ENCODE results near the gene FNBP1.
"Not testable (repeated sequence)": the region's sequence is repeated elsewhere in the genome, so short reads cannot be mapped to it uniquely, and the experiment has no call there.

FNBP1 gene

DNA sequence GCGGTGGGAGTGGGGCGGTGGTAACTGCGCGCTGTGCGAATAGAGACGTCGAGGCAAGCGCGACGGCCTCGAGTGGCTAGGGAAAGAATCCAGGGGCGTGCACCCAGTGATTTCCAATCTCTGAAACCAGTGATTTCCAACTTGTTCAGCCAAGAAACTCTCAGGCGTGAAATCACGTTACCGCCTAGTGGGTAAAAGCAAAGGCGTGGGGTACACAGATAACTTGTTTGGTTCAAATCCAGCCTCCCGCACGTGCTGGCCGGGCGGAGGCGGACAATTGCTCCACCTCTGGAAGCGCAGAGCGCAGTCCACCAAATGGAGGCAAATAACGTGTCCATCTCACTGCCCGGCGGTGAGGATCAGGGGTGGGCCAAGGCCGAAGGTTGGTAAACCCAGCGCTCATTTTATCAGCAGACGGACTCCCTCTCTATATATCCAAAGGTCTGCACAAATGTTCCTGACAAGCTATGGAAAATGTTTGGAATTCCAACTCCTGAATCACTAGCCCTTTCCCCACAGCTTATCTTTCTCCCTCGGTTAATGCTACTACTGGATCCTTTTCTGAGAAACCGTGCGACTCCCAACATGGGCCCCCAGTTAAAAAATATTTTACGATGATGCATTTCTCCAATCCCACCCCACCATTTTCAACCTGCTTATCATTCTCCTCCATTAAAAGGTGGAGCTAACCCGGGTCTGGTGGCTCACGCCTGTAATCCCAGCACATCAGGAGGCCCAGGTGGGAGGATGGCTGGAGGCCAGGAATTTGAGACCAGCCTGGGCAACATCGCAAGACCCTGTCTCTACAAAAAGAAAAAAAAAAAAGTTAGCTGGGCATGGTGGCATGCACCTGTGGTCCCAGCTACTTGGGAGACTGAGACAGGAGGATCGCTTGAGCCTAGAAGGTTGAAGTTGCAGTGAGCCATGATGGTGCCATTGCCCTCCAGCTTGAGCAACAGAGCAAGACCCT lies 950 bp upstream of the FNBP1 start:
- DNase-seq: no peak

- DNase-seq: peak; percentile 35
Observed at GRCh38 chr9:130042406-130042884, 544 bp downstream of the FNBP1 start.

DNA sequence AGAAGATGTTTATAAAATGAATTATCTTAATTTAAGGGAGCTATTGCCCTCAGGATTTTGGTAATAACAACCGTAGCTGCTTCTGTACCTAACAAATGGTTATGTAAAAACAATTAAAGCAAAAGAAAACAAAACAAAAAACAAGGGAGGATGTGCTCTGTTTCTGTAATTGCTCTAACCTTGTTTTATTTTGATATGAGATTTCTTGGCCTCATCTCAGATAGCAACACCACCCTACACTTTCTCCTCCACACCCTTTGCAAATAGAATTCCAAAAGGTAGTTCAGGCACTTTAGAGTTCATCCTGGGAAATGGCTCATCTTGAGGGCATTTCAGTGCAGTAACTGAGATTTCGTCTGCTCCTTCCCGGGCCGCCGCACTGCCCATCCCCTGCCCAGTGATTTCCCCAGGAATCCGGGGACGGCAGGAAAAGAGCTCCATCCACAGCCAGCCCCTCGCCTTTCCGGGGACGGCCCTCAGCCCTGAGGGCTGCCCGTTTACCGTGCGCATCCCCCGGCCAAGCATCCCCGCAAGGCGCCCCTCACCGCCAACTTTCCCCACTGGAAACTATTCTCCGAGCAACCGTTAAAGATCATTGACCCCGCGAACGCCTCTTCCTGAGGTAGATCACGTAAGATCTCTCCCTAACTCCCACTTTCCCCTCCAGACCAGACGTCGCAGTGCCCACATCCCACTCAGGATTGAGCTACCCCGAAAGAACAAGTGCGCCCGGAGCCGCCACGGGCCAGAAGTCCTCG lies 1.2 kb downstream of the FNBP1 start:
- peak; percentile 59 for DNase-seq

GRCh38 chr9:130040984-130041647 lies 1.9 kb downstream of the FNBP1 start:
- DNase-seq: no peak

DNA sequence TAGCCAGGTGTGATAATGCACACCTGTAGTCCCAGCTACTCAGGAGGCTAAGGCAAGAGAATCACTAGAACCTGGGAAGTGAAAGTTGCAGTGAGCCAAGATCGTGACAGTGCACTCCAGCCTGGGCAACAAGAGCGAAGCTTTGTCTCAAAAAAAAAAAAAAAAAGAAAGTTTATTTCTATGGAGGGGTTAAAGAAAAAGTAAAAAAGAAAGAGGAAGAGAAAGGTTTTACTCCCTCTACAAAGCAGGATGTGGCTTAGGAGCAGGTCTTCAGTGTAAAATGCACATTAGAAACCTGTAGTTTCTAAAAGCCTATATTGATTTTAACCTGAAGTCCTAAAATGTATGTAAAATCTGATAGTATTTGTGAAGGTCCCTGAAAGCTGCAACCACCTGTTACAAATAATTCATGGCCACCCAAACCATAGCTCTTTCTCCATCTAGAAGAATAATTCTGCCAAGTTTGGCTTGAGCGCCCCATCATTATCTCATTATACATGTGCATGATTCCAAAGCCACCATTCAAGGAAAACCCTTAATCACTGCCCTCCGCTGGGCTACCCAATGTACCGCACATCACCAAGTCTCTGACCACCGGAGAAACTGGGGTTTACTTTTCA lies 3.4 kb downstream of the FNBP1 start:
- no peak for DNase-seq

DNA sequence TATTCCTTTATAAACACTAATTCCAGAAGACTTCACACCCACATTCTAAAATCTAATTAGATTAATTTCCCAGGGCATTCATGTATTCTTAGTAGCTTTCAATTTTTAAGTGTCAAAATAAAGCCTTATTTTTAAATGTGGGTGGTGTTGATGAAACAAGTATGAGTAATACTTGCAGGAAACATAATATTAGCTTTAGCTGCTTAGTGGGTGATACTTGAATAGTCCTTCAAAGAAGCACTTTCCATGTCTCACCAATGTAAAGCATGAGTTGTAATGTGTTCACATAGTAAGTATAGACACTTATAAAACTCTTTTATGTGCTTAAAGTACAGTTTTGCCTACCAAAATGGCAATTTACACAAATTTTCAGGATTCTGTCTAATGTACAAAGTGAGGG lies 6.9 kb downstream of the FNBP1 start:
- no peak for DNase-seq

DNA sequence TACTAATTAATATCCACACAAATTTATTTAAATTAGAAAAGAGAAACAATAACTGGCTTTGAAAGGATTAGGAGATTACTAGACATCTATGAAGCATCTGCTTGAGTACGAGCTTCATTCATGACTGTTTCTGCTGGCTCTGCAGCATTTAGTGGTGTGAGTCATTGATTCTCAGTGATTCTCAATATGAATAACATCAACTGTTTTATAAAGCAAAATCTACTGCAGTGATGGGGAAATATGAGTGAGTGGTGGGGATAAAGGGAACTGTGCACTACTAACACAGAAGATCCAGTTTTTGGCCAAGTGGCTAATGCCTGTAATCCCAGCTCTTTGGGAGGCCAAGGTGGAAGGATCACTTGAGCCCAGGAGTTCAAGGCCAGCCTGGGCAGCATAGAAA lies 8.4 kb downstream of the FNBP1 start:
- no peak for DNase-seq

DNA sequence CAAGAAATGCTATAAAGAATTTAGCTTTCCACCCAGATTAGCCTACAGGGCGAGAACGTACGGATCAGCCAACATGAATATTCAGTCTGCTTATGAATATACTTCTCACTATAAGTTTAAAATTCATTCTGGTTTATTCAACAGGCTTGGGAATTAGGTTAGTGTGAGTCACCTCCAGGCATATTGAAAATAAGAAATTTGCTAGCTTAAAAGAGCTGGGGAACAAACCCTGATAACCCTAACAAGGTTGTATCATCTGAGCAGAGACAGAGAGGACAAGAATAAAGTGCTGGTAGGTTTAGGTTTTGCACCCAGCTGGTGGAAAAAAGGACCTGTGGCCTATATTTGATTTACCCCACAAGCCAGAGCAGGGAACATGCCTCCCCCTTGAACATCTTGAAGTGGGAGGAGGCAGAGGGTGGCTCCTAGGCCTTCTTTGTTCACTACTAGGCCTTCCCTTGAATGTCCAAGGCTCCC lies 12.3 kb downstream of the FNBP1 start:
- DNase-seq: no peak

DNA sequence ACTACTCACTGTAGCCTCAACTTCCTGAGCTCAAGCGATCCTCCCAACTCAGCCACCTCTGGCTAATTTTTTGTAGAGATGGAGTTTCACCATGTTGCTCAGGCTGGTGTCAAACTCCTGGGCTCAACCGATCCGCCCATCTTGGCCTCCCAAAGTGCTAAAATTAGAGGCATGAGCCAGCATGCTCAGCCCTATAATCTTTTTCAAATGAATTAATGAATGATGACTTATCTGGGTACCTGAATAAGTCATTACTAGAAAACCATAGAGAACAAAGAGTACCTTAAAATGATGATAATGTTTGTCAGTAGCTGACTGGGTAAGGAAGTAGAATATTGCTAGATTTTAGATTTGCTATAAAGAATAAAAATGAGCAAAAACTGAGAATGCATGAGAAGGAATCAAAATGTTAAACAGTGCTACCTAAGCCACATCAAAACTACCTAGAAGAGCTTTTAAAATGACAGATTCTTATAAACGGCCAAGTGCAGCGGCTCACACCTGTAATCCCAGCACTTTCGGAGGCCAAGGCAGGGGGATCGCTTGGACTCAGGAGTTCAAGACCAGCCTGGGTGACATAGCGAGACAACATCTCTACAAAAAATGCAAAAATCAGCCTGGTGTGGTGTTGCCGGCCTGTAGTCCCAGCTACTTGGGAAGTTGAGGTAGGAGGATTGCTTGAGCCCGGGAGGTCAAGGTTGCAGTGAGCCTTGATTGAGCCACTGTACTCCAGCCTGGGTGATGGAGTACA lies 13.6 kb downstream of the FNBP1 start:
- no peak for DNase-seq

DNA sequence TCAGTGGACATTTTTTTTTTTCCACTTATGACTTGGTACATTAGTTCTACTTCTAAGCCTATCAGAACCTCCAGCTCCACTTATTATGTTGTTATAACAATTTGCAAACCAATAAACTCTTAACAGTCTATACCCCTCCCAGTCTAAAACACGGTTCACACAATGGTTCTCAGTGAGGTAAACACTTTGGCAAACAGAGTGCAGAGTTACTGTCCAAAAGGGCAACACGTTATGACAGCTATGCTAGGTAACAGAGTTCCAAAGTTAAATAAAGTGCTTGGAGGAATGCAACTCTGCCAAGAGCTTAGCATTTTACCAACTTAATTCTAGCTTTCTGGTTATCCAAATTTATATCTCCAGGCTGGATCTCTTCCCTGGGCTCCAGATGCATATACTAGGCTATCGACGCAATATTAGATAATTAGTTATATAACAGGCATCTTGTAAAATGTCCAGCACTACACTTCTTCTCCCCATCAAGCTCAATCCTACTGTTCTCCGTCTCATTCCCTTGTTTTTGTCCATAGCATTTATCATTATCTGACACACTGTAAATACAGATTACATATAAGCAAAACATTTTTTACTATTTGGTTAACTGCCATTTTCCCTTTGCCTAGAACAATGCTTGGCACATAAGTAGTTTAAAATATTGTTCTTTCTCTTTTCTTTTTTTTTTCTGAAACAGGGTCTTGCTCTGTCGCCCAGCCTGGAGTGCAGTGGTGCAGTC lies 14.3 kb downstream of the FNBP1 start:
- DNase-seq: no peak

DNA sequence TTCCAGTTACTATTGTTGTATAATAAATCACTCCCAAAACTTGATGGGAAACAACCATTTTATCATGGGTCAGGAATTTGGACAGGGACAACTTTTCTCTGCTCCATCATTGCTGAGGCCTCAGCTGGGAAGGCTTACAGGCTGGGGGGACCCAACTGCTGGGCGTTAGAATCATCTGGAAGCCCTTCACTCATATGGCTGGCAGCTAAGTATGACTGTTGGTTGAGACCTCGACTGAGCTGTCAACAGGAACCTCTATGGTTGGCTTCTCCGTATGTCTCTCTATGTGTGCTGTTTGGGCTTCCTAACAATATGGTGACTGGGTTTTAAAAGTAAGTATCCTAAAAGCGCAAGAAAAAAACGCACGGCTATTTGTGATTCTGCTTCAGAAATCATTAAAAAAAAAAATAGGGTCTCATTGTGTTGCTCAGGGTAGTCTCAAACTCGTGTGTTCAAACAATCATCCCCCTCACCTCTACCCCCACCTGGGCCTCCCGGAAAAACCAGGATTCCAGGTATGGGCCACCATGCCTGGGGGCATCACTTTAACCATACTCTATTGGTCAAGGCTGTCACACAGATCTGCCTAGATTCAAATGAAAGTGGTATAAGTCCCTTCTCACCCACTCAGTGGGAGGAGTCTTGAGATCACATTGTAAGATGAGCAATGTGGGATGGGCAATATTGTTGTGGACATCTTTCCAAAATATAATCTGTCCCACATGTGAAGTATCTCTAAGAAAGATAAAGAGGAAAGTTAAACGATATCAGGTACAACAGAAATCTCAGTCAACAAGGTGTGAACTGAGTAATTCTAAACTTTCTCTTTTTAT lies 15.2 kb downstream of the FNBP1 start:
- DNase-seq: no peak

DNA sequence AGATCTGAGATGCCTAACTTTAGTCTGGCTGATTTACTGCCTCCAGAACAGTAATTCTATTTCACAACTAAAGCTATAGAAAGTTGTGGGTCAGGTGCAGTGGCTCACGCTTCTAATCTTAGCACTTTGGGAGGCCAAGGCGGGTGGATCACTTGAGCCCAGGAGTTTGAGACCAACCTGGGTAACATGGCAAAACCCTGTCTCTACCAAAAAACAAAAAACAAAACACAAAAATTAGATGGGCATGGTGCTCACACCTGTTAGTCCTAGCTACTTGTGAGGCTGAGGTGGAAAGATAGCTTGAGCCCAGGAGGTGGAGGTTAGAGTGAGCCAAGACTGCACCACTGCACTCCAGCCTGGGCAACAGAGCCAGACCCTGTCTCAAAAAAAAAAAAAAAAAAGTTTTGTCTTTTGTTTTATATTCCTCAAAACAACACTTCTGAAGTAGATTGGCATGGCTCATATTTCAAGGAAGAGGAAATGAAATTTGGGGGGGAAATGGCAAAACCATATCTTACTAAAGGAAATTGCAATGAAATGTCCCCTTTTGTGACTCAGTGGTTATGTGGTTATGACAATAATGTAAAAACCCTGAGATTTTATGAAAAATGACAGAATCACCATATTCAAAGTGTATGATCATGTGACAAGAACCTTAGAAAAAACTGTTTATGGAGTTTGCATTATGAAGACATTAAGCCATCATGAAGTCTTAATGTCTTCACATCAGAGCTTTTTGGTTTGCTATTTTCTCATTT lies 16.2 kb downstream of the FNBP1 start:
- DNase-seq: no peak

DNA sequence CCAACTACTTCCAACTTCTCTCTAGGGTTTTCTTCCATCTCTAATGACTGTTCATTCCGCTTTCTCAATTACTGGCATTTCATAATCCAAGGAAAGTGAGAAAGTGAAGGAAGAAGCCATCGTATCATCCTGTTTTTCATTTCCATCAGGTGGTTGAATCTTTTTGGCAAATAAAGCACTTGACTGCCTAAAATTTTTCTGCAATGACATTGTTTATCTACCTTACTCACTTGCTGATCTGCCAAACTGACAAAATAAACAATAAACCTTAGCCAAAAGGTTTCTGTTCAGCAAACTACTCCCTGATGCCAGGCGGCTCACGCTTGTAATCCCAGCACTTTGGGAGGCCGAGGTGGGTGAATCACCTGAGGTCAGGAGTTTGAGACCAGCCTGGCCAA lies 18.4 kb downstream of the FNBP1 start:
- DNase-seq: no peak

DNA sequence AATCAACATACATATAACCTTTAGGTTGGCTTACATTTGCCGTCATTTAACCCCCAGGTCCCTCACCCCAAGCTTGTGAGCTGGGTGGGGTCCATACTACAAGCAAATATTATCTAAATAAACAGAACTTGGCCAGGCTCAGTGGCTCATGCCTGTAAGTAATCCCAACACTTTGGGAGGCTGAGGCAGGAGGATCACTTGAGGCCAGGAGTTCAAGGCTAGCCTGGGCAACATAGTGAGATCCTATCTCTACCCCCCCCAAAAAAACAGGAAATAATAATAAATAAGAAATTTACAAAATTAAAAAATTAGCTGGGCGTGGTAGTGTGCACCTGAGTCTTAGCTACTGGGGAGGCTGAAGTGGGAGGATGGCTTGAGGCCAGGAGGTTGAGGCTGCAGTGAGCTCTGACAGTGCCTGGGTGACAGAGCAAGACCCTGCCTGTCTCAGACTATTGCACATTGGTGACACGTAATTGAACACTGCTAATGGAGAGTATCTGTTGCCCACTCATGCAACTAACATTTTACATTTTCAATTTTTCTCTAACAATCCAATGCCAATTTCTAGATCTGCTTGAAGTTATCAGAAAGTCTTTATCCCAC lies 18.9 kb downstream of the FNBP1 start:
- no peak for DNase-seq

GRCh38 chr9:130023144-130023787 lies 19.7 kb downstream of the FNBP1 start:
- DNase-seq: no peak

DNA sequence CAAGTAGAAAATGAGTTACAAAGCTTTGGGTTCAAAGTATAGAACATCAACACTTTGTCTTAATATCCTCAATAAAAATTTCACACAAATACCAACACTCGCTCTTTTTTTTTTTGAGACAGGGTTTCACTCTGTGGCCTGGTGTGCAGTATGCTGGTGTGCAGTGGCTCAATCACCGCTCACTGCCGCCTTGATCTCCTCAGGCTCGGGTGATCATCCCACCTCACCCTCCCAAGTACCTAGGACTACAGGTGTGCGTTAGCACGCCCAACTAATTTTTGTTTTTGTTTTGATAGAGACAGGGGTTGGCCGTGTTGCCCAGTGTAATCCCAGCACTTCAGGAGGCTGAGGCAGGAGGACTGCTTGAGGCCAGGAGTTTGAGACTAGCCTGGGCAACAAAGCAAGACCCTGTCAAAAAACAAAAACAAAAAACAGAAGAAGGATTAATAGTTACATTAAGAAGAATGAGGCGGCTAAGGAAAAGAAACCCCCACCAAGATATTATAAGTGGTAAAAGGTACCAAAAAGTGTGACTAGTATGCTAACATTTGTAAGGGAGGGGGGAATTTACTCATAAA lies 20.3 kb downstream of the FNBP1 start:
- no peak for DNase-seq

- DNase-seq: not testable (repeated sequence)
Observed at GRCh38 chr9:130021842-130022241, 21.1 kb downstream of the FNBP1 start.

DNA sequence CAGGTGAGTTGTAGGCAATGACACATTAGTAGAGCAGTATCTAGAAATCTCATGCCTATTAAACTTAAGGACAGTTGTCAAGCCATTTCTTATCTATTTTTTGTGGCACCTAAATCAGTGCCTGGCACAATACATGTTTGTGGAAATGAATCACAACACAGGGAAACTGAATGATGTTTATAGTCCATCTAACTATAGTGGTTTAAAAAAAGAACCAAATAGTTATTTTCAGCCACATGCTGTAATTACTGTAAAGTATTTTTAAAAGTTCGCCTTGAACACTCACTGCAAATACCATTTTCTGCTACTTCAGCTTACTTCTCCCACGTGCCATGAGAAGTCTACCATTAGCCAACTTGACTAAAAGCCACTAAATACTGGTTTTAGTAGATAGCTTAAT lies 21.9 kb downstream of the FNBP1 start:
- no peak for DNase-seq
